GM21526 (cell line): ENCODE measurements around the gene ADI1.

ENCODE experiments used
- ATAC-seq: cut with Tn5 transposase; IDR thresholded peaks from one replicate; pipeline ENCODE4 v1.9.1; 2021; ENCODE audit warnings: moderate library complexity; ENCODE audit not compliant: unreplicated experiment, low FRiP score

Gene ADI1

DNA sequence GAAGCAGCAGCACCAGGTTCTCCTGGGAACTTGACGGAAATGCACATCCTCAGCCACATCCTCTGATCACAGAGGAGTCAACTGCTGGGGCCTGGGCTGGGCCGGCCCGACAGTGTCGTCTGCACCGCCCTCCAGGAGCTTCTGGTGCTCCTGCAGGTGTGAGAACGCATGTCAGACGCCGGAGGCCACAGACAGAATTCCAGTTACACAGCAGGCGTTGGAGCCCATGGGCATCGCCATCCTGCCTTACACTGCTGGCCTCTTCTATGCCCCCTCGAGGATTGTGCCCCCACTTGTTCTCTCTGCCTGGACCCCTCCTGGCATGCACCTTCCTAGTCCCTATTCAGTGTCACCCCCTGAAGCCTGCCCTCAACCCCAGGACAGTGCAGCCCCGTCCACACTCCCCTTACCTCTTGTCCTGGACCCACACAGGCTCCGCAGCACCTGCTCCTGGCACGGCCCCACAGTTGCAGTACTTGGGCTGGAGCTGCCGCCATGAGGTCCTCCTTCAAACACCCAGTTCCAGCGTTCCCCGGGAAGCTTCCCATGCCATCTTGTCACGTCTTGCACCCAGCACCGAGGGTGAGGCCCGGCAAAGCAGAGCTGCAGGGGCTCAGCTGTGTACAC lies 37.5 kb downstream of the ADI1 start:
- ATAC-seq: no peak

DNA sequence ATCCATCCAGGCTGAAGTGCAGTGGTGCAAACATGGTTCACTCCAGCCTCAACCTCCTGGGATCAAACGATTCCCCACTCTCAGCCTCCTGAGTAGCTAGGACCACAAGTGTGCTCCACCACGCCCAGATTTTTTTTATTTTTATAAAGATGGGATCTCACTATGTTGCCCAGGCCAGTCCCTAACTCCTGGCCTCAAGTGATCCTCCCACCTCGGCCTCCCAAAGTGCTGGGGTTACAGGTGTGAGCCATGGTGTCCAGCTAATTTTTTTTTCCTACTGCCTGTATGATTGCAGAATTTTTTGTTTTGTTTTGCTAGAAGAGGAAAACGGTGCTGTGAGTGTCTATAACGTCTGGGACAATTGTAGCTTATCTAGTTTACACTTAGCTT lies 38.3 kb downstream of the ADI1 start:
- no peak for ATAC-seq

DNA sequence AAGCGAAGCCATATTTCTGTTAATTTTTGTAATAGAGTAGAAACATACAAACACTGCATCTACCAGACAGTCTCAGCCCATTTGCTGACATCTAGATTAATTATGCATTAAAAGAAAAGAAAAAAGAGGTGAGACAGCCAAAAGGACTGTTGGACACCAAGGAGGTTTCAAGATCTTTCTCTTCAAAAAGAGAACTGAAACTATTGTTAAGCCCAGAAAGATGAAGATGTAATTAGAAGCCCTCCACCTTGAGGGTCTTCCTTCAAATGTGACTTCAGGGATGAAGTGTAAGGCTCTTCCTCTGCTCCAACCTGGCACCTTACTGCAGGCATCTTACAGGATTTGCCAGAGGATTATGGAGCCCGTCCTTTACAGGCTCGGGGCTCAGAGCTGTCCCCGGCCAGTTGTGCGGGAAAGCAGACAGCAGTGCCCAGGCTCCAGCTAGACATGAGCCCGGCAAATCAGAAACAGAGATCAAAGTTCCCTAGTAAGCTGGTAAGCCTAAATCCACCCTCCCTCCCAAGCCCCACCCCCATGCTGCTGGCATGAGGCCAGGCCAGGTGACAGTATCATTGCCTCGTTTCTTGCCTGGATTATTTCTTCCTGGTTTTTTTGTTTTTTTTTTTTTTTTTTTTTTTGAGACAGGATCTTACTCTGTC lies 38.9 kb downstream of the ADI1 start:
- ATAC-seq: no peak

DNA sequence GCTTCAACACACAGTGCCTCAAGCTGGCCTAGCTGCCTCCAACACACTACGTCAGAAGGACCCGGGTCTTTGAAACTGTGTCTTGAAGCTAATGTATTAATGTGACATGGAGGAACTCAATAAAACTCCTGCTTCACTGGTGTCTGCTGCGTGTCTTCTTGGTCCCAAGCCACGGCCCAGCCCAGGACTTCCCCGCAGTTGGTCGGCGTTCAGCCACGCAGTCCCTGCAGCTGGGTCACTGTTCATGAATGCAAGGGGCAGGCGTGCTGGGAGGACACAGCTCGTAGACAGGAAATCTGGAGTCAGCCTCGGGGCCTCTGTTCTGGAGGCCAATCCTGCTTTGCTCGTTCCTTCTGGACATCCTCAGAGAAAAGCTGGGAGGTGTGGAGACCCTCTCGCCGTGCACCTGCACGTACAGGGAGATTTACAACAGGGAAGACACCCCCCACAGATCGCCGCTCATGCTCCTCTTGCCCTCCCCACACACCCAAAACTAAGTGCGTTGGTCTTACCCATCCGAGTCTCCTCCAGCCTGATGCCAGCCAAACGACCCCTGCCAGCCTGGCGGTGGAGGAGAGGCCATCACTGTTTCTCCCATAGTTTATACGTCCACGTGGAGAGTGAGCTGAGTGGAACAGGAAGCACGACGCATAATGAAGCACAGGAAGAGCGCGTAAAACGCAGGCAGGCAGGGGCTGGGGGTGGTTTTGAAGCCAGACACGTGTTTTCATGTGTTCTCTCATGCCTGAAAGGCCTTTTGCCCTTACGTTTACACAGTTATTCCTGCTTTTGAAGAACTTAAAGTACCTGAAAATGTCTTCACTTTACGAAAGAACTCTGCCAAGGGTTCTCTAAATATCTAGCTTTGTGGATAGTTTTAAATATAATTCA lies 39.7 kb downstream of the ADI1 start:
- no peak for ATAC-seq

DNA sequence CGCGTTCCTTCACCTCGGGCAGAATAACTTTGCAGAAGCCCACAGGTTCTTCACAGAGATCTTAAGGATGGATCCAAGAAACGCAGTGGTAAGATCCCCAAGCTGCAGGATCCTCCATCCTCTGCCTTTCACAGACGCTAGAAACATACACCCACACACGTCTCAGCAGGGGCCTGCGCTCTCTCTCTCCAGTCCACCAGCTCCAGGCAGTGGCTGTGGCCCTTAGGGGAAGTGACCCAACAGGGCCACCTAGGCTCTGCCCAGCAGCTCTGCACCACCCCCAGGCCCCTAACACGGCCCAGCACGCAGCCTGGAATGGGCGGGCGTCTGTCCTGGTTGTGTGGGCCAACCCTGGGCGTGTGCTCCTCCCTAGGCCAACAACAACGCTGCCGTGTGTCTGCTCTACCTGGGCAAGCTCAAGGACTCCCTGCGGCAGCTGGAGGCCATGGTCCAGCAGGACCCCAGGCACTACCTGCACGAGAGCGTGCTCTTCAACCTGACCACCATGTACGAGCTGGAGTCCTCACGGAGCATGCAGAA lies 40.4 kb downstream of the ADI1 start:
- ATAC-seq: no peak

DNA sequence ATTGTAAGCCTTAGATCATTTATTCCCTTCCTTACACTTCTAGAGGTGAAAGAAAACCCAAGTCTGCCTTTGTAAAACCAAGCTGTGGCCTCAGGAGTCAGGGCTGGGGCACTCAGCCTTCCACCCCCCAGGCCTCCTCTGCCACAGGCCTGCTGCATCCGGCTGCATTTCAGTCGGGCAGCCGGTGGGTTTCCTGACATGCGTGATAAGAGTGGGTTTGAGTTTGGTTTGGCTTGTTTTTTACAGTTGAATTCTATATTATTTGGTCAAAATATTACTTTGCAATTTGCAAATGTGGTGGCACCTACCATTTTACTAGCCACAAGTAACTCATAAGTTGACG lies 42.4 kb downstream of the ADI1 start:
- ATAC-seq: no peak

DNA sequence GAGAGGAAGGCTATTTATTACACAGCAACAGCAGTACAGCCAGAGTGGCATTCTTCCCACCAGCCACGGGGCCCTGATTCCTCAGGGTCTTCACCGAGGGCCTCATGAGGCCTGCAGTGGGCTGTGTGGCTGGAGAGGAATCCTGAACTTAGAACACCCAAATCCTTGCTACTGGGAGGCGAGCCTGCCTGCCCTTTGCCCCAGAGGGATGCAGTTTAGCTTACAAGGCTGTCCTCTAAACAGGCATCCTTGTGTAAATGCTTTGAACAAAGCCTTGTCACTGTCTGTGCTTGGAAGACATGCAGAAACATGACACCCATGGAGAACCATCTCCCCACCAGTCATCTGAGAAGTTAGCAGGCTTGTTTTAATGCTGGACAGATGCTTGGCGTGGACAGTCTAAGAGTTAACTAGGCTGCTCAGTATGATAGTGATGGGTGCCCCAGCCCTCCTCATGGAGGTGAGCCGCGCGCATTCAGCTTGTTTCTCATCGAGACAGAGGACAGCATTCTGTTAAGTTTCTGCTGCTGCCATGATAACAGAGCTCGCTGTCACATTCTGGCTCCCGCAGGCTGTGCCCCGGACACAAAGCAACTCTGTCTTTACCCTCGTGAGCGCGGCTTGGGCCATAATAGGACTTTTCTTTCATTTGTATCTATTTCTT lies 42.9 kb downstream of the ADI1 start:
- ATAC-seq: no peak

DNA sequence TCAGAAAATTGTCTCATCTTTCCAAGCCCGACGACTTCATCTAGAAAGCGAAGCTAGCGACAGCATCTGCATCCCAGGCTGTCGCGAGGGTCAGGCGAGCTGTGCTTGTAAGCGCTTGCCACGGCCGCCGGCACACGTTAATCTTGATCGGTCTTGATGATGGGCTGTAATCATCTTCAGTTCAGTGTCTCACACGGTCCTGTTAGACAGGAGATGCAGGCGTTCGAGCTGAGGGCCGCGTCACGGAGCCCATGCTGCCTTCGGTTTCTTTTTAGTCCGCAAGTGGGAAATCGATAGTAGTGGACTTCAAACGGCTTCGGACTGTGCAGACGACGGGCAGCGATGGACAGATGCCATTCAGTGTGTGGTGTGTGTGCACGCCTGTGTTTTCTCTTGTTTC lies 43.6 kb downstream of the ADI1 start:
- no peak for ATAC-seq

DNA sequence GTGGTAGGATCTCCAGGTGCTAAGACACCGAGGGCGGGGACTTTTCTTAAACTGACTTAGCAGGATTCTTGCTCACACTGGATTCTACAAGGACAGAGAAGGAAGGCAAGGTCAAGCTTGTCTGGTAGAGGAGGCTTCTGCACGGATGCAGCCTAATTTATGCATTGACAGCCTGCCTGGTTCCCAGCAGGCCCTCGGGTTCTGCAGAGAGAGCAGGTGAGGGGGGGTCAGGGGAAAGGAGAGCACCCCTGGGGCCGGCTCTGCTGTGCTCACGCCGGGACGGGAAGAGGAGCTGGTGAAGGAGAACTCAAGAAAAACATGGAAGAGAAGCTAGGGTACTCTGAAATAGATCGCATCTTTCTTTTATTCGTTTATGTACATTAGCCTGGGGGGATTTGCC lies 46.4 kb downstream of the ADI1 start:
- ATAC-seq: no peak

DNA sequence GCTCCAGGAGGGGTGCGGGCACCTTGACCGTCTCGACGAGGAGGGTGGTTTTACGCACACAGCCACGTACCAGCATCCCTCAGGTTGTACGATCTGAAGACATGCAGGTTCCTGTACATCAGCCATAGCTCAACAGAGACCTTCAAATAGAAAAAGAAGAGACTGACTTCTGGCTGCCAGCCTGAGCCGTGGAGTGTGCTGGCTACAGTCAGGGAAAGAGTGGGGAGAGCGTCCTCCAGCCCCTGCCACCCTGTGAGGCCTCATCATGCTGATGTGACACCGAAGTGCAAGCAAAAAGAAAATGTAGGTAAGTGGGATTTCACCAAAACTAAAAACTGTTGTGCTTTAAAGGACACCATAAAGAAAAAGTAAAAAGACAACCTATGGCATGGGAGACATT lies 47.0 kb downstream of the ADI1 start:
- ATAC-seq: no peak

DNA sequence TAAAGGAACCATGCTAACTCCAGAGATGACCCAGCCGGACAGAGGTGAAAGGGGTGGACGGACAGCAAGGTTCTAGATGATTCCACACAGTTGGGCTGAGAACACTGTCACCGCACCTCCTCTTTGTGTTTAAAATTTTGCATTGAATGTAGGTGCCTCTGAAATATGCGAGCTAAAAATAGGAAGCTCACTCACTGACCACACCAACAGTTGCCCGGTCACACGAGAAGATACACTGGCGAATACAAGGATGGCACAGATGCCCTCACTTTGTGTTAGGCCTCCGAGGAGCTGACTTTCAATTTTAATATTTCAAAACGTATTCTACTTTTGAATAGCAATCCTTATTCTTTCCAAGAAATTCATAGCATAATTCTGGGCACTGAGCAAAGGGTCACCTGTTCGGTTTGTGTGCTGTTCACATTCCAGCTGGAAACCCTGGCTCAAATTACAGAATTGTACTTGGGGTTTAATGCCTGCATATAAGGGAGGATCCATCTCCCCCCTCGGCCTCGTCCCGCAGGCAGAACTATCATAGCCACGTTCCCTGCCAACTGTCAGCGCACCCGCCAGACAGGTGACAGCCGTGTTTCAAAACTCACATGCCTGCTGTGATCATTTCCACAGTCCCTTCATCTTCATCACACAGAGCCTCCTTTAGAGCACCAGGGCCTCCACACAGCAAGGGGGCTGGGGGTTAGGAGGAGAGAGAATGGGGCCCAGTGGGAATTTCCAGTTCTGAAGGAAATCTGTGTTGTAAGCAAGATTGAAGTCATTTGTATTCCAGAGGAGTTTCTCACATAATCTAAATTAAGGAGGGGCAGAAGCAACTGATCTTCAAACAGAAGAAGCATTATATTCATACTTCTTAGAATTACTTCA lies 48.2 kb downstream of the ADI1 start:
- ATAC-seq: no peak

DNA sequence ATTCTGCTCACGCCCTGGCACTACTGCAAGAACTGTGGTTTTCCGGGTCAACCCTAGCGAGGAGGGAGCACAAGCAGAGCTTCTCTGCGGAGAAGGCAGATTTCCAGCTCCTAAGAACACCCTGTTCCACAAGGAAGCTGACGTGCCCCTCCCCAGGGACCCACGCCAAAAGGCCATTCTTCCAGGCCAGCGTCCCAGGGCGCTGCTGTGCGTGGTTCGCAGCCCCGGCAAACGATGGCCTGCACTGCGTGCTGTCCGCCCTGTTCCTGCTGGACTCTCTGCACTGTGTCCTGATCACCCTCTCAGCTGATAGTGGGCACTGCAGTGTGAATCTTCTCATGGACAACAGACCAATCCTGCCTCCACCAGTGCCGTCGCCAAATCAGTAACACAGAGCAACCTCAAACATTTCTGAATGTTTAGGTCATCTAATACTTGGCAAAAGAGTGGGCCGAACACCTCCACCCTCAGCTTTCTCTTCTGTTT lies 49.1 kb downstream of the ADI1 start:
- ATAC-seq: no peak

DNA sequence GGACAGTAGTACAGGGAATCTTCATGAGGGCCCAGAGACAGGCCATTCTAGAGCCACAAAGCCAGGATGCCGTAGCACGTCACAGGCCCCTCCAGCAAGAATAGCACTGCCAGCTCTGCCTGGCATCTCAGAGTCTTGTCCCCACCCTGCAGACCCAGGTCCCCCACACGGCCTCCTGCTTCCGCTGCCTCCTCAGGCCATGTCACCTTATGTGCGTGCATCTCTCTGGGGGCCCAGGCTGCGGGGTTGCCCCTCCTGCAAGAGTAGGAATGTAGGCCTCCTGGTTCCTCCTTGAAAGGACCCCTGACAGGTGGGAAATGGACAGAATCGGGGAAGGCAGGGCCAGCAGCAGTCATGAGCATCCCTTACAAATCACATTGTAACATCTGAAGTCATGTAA lies 49.8 kb downstream of the ADI1 start:
- ATAC-seq: no peak

DNA sequence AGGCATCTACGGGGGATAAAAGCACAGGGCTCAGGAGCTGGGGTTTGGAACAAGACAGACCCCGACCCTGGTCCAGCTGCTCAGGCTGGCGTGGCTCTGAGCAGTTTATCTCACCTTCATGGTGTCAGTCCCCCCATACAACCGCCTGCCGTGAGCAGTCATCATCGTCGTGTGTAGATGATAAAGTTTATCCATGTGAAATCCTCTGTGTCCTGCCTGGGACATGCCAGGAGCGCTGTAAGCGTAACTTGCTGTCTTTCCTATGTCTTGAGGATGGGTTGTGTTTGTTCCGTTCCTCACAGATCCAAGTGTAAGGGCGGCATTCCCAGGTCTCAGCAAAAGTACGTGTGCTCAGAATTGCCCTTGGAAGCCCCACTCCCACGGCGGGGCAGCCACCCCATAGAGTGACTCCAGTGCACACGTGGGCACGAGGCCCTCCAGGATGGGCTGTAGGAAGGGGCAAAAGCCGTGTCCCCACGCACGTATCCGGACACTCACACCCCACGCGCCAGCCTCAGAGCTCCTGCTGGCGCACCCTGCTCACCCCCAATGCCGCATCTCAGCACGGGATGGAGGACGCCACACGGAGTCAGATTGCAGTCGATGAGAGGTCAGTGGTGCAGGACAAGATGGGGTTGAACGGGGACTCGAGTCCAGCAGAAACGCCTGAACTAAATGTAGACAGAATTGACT lies 50.9 kb downstream of the ADI1 start:
- no peak for ATAC-seq

DNA sequence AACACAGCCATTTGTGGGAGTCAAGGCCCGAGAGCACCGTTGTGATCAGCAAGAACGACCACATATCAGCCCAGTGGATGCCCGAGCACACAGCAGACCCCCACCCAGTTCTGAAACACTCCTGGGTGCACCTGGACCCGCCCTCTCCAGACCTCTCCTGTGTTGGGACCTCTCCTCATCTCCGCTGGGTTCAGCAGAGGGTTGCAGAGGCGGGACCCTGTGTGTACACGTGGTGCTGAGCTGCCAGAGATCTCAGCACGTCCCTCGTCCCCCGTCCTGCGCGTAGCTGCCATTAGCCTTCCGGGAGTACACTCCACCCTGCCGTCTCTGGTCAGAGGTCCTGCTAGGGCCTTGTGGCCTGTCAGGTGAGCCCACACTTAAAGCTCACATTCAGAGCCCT lies 51.7 kb downstream of the ADI1 start:
- no peak for ATAC-seq

DNA sequence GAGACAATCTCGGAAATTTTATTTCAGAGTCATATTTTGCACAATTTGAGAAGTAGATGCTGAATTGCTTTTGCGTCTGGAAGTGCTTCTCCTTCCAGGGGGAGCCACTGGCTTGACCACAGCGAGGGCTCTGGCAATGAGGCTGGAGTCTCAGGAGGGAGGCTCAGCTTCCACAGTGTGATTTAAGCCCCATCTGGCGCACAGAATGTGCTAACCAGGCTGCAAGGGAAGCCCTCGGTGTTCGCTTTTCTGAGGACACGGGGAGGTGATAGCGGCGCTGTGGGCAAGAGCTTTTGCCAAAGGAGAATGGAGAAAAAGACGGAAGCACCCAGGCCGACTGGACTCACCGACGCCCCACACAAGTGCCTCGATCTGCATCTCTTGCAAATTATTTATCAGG lies 52.4 kb downstream of the ADI1 start:
- ATAC-seq: no peak

DNA sequence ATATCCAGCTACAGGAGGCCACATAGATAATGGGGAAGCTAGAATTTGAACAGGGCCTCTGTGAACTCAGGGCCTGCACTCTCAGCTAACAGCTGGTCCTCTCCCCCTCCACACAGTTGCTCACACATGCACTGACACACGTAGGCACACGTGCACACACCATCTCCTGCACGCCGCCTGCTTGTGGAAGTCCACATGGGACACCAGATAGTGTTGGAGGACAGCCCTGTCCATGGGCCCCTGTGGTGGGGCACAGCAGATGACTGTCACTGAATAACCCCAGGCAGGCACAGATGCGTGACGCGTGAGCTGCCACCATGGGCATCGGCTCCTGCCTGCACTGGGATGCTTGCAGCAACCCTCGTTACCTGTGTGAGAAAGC lies 52.9 kb downstream of the ADI1 start:
- no peak for ATAC-seq

DNA sequence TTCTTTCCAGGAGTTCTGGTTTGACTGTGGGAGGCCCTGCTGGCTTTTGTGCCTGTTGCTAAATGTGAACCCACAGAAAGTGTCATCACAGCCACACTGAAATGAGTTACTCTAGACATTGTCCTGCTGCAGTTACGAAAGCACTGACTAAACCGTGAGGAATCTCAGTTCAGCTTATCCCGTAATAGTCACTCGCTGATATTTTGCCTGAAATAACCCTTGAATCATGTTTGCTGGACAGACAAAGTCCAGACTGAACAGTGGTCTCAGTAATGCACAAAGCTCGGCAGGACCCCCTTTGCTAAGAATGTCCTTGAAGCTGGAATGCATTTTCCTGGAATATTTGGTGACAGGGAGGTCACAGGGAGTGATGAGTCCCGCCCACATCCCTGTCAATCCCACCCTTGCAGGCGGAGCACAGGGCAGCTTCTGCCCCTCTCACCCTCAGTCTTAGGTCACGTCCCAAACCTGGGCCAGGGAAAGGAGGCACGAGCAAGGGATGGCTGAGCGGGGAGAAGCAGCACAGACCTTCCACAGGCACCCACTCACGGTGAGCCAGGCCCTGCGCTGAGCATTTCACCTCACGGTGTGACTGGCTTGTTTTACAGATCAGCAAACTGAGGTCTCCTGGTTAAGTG lies 53.4 kb downstream of the ADI1 start:
- no peak for ATAC-seq

DNA sequence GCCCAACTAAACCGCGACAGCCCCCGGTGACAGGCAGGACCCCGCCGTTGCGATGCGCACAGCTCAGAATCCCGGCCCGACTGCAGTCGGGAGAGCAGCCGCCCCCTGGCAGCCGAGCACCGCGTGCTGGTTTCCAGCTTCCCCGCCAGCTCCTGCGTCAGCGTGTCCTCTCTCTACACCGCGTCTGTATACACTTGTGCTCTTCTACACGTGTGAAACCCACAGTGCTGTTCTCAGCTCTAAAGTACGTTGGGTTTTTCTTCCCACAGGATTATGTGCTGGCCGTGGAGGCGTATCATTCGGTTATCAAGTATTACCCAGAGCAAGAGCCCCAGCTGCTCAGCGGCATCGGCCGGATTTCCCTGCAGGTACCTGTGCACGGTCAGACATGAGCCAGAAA lies 54.0 kb downstream of the ADI1 start:
- no peak for ATAC-seq
